GM18867 (cell line): ENCODE data around the gene NPAS3.

Experiments used
- ATAC-seq: cut with Tn5 transposase; IDR thresholded peaks from one replicate; pipeline ENCODE4 v1.9.1; 2021; ENCODE audit warnings: mild to moderate bottlenecking, moderate library complexity; ENCODE audit not compliant: unreplicated experiment

Gene NPAS3

GRCh38 chr14:33606591-33606990 lies 667.9 kb downstream of the NPAS3 start:
- ATAC-seq: no peak

- ATAC-seq: no peak
Measured at GRCh38 chr14:33609582-33609981, 670.9 kb downstream of the NPAS3 start.

- ATAC-seq: no peak
Measured at GRCh38 chr14:33610121-33610520, 671.4 kb downstream of the NPAS3 start.

GRCh38 chr14:33611405-33612196 lies 672.9 kb downstream of the NPAS3 start:
- ATAC-seq: no peak

- no peak for ATAC-seq
Measured at GRCh38 chr14:33612197-33612505, 673.5 kb downstream of the NPAS3 start.

- ATAC-seq: no peak
Measured at GRCh38 chr14:33617154-33617553, 678.5 kb downstream of the NPAS3 start.

GRCh38 chr14:33618361-33619105 lies 679.9 kb downstream of the NPAS3 start:
- no peak for ATAC-seq

GRCh38 chr14:33622496-33622895 lies 683.8 kb downstream of the NPAS3 start:
- no peak for ATAC-seq

- no peak for ATAC-seq
Measured at GRCh38 chr14:33629792-33630191, 691.1 kb downstream of the NPAS3 start.

- ATAC-seq: no peak
Measured at GRCh38 chr14:33631021-33631420, 692.3 kb downstream of the NPAS3 start.

GRCh38 chr14:33631441-33631840 lies 692.8 kb downstream of the NPAS3 start:
- ATAC-seq: no peak

- no peak for ATAC-seq
Measured at GRCh38 chr14:33634631-33635030, 696.0 kb downstream of the NPAS3 start.

- no peak for ATAC-seq
Measured at GRCh38 chr14:33636716-33637115, 698.0 kb downstream of the NPAS3 start.

- ATAC-seq: no peak
Measured at GRCh38 chr14:33642080-33642479, 703.4 kb downstream of the NPAS3 start.

- ATAC-seq: no peak
Measured at GRCh38 chr14:33642691-33643244, 704.1 kb downstream of the NPAS3 start.

- no peak for ATAC-seq
Measured at GRCh38 chr14:33643426-33644181, 704.9 kb downstream of the NPAS3 start.

GRCh38 chr14:33646692-33647260 lies 708.1 kb downstream of the NPAS3 start:
- no peak for ATAC-seq

GRCh38 chr14:33647385-33647786 lies 708.7 kb downstream of the NPAS3 start:
- no peak for ATAC-seq

- ATAC-seq: no peak
Measured at GRCh38 chr14:33650430-33650829, 711.8 kb downstream of the NPAS3 start.

- no peak for ATAC-seq
Measured at GRCh38 chr14:33652566-33653307, 714.1 kb downstream of the NPAS3 start.
